IPS DF 6.9 (cell line): ENCODE measurements around the gene SYCP1.
"Not testable (repeated sequence)": the region's sequence is repeated elsewhere in the genome, so short reads cannot be mapped to it uniquely, and the experiment has no call there.

Experiments used
- DNase-seq: peaks from one replicate; pipeline ENCODE4 v3.0.0-alpha.2; 2013; ENCODE audit warnings: low read depth, low spot score
- H3K27ac ChIP-seq: one replicate; pipeline ENCODE4 v1.5.1; 2013; ENCODE audit warnings: low read length, control low read depth
- H3K27me3 ChIP-seq: 2 replicates; pipeline ENCODE4 v1.6.1; 2013; ENCODE audit warnings: mild to moderate bottlenecking, low read length; ENCODE audit not compliant: control insufficient read depth, insufficient read depth
- H3K36me3 ChIP-seq: 2 replicates; pipeline ENCODE4 v1.6.1; 2013; ENCODE audit warnings: low read length; ENCODE audit not compliant: control insufficient read depth, insufficient read depth
- H3K4me1 ChIP-seq: 2 replicates; pipeline ENCODE4 v1.6.1; 2013; ENCODE audit warnings: low read length; ENCODE audit not compliant: control insufficient read depth, insufficient read depth
- H3K4me3 ChIP-seq: 2 replicates; pipeline ENCODE4 v1.5.1; 2013; ENCODE audit warnings: mild to moderate bottlenecking, low read length
- H3K9me3 ChIP-seq: 2 replicates; pipeline ENCODE4 v1.6.1; 2013; ENCODE audit warnings: low read length, inconsistent platforms; ENCODE audit not compliant: control insufficient read depth, insufficient read depth
- WGBS: extraction: QIAGEN DNeasy Blood & Tissue Kit; methylation state at CpG from one replicate; pipeline ENCODE4 v1.1.7; 2013; ENCODE audit warnings: mixed read lengths, missing lambda C conversion rate; ENCODE audit not compliant: insufficient read length, insufficient coverage; 5-methylcytosine and 5-hydroxymethylcytosine counted together

Gene SYCP1

DNA sequence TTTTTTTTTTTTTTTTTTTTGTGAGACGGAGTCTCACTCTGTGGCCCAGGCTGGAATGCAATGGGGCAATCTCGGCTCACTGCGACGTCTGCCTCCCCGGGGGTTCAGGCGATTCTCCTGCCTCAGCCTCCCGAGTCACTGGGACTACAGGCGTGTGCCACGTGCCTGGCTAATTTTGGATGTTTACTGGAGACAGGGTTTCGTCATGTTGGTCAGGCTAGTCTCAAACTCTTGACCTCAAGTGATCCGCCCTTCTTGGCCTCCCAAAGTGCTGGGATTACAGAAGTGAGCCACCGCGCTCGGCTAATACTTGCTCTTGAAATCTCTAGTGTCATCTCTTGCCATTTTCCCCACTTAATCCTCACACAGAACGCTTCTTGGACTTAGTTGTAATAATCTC is 1.1 kb upstream of the SYCP1 start:
- Histone ChIP-seq H3K4me3 (no peak overlapping the region), H3K27ac (no peak overlapping the region), H3K36me3 (no peaks in the 10 kb centered on the region), H3K4me1 (no peaks in the 10 kb centered on the region; the same call in 1 of the 2 replicates), H3K27me3 (no peaks in the 10 kb centered on the region), H3K9me3 (no peaks in the 10 kb centered on the region)
- DNase-seq = no peak
- WGBS = no CpG with 5 or more reads among the region's 15 CpGs

DNA sequence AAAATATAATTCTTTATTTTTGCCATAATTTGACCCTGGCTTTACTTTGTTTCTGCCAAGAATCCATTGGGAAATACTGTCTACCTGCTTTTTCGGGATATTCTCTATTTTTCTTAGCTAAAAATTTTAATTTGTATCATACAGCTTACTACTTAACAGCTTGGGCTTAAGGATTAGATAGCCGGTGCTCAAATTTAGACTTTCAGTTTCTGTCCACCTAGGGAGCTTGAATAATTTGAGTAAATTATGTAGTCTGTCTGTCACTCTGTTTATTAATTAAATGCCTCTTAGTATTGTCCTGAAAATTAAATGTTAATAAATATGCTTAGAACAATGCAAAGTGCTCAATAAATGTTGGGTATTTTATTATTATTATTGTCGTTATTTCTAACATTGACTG is 6.7 kb downstream of the SYCP1 start:
- DNase-seq = no peak
- H3K9me3 ChIP-seq = no peaks in the 10 kb centered on the region
- H3K4me1 ChIP-seq = no peaks in the 10 kb centered on the region
- H3K4me3 ChIP-seq = no peak overlapping the region
- H3K27me3 ChIP-seq = no peaks in the 10 kb centered on the region
- no peak overlapping the region for H3K27ac ChIP-seq
- WGBS = 100% methylated on average over 1 of the region's 3 CpGs
- no peaks in the 10 kb centered on the region for H3K36me3 ChIP-seq

GRCh38 chr1:114892194-114892918 is 37.7 kb downstream of the SYCP1 start:
- Histone ChIP-seq H3K4me3 (no peak overlapping the region), H3K27me3 (no peaks in the 10 kb centered on the region), H3K36me3 (no peaks in the 10 kb centered on the region), H3K9me3 (no peaks in the 10 kb centered on the region), H3K4me1 (no peaks in the 10 kb centered on the region), H3K27ac (no peak overlapping the region)
- no peak for DNase-seq
- WGBS = no CpG with 5 or more reads among the region's 11 CpGs

DNA sequence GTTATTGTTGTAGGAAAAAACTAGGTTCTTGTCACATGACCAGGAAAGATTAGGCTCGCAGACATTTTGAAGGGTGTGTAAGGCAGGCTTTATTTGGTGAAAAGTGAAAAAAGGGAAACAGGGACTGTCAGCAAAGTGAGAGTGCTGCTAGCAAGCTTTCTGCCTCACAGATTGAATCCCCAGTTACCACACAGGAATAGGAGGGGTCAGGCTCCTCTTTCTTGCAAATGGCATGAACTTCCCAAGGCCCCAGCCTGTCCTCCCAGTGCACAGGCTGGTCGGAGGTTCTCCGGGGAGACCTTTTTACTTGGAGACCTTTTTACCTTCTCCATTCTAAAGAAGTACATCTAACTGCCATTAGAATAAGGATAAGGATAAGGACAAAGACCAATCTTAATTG is 42.1 kb downstream of the SYCP1 start:
- no peak overlapping the region for H3K27ac ChIP-seq
- no peaks in the 10 kb centered on the region for H3K4me1 ChIP-seq
- no peaks in the 10 kb centered on the region for H3K36me3 ChIP-seq
- no CpG with 5 or more reads among the region's 3 CpGs for WGBS
- no peak overlapping the region for H3K4me3 ChIP-seq
- no peaks in the 10 kb centered on the region for H3K9me3 ChIP-seq
- DNase-seq = no peak
- H3K27me3 ChIP-seq = no peaks in the 10 kb centered on the region

DNA sequence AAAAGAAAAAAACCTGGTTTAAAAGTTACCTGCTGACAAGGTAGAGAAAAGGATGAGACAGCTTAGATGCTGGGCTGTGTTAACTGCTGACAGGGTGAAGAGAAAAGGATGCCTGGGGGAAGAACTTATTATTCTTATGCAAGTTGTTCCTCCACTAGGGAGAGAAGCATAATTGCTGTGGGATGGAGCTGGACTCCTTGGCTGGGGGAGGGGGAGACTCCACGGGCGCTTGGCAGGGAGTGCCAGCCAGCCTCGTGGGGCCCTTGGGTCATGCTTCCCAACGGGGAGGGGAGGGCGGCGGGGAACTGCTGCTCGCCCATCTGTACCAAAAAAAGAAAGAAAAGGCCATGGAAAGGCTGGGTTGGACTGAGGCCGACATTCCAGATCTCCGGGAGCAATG is 47.2 kb downstream of the SYCP1 start:
- H3K4me3 ChIP-seq = no peak overlapping the region
- no peaks in the 10 kb centered on the region for H3K36me3 ChIP-seq
- no peak overlapping the region for H3K27ac ChIP-seq
- no peaks in the 10 kb centered on the region for H3K4me1 ChIP-seq
- no CpG with 5 or more reads among the region's 9 CpGs for WGBS
- H3K27me3 ChIP-seq = no peaks in the 10 kb centered on the region
- no peak for DNase-seq
- no peaks in the 10 kb centered on the region for H3K9me3 ChIP-seq

- DNase-seq = no peak
- H3K27me3 ChIP-seq = no peaks in the 10 kb centered on the region
- H3K9me3 ChIP-seq = no peaks in the 10 kb centered on the region
- no CpG with 5 or more reads among the region's 7 CpGs for WGBS
- no peak overlapping the region for H3K27ac ChIP-seq
- no peaks in the 10 kb centered on the region for H3K36me3 ChIP-seq
- H3K4me3 ChIP-seq = no peak overlapping the region
- H3K4me1 ChIP-seq = no peaks in the 10 kb centered on the region
Measured at GRCh38 chr1:114902343-114902742, 47.7 kb downstream of the SYCP1 start.

GRCh38 chr1:114903480-114903879 is 48.8 kb downstream of the SYCP1 start:
- Histone ChIP-seq H3K27ac (no peak overlapping the region), H3K4me1 (no peaks in the 10 kb centered on the region), H3K9me3 (no peaks in the 10 kb centered on the region), H3K27me3 (no peaks in the 10 kb centered on the region), H3K4me3 (no peak overlapping the region), H3K36me3 (no peaks in the 10 kb centered on the region)
- DNase-seq = no peak
- WGBS = no CpG with 5 or more reads among the region's 1 CpG

- not testable (repeated sequence) for H3K27me3 ChIP-seq, H3K4me3 ChIP-seq, H3K36me3 ChIP-seq, DNase-seq, H3K27ac ChIP-seq, H3K4me1 ChIP-seq, H3K9me3 ChIP-seq
- WGBS = no CpG with 5 or more reads among the region's 4 CpGs
Measured at GRCh38 chr1:114915720-114916119, 61.1 kb downstream of the SYCP1 start.

DNA sequence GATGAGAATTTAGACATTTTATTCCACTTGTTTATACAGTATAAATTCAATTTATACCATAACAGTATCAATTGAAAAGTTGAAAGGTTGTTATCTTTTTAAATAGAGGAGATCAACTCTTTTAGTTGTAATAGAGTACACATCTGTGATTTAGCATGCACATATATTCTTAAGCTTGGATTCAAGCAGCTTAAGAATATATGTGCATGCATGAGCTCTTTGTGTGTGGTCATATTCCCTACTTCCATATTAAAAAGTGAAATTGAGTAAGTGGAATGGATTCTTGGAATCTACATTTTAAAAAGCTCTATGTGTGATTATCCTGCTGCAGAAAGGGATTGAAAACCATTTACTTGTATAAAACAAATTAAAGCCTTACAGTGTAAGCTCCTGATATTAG is 71.9 kb downstream of the SYCP1 start:
- no peak overlapping the region for H3K4me3 ChIP-seq
- DNase-seq = no peak
- no peak overlapping the region for H3K27ac ChIP-seq
- no peaks in the 10 kb centered on the region for H3K27me3 ChIP-seq
- no peaks in the 10 kb centered on the region for H3K36me3 ChIP-seq
- no peaks in the 10 kb centered on the region for H3K4me1 ChIP-seq
- no peaks in the 10 kb centered on the region for H3K9me3 ChIP-seq

DNA sequence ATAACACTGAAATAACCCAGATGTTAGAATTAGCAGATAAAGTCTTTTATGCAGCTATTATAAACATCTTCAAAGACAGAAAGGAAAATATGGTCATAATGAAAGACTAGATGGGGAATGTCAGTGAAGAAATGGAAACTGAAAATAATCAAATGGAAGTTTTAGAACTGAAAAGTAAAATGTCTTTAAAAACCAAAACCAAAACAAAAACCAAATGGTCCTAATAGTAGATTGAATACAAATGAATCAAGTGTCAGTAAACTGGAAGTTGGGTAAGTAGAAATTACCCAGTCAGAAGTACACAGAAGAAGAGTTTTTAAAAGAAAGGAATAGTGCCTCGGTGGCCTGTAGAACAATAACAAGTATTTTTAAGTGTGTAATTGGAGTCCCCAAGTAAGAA is 72.7 kb downstream of the SYCP1 start:
- Histone ChIP-seq H3K27me3 (no peaks in the 10 kb centered on the region), H3K27ac (no peak overlapping the region), H3K9me3 (no peaks in the 10 kb centered on the region), H3K36me3 (no peaks in the 10 kb centered on the region), H3K4me3 (no peak overlapping the region), H3K4me1 (no peaks in the 10 kb centered on the region)
- WGBS = no CpG with 5 or more reads among the region's 1 CpG
- no peak for DNase-seq

DNA sequence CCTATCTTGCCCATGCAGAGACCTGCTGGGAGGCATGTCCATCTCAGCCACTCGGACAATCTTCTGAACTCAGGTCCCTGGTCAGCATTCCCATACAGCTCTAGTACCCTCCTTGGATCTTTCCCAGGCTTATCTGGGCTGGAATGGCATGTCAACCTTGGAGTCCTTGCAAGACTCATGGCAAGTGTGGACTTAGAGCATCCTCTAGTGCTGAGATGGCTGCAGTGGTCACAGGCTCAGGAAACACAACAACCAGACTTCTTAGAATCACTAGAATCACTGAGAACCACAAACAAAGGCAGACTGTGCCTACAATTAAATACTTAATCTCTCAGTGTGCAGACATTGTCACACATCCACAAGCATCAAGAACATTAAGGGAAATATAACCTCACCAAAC is 101.9 kb downstream of the SYCP1 start:
- H3K27me3 ChIP-seq = no peaks in the 10 kb centered on the region
- H3K4me3 ChIP-seq = no peak overlapping the region
- no peaks in the 10 kb centered on the region for H3K9me3 ChIP-seq
- peak; percentile 35 for DNase-seq
- H3K36me3 ChIP-seq = no peaks in the 10 kb centered on the region
- WGBS = no CpG with 5 or more reads among the region's 1 CpG
- H3K4me1 ChIP-seq = no peaks in the 10 kb centered on the region
- H3K27ac ChIP-seq = no peak overlapping the region
